Measurements from ENCODE around the gene KLF15. TPM values are rescaled to one million over a fixed set of nuclear protein-coding genes. Genes with fewer than 3 reads are reported as not detected.

KLF15 gene
- polyA plus RNA-seq, 1 donor from 2014 or later: 0.46 TPM

GRCh38 chr3:126342211-126342610 lies 15.0 kb downstream of the KLF15 start:
- Histone ChIP-seq H3K4me3 (ENCODE audit: low read length) (no peak overlapping the region), H3K9me2 (ENCODE audit: insufficient read depth, low read length) (no peaks in the 10 kb centered on the region), H3K79me2 (replicated peaks; ENCODE audit: insufficient read depth, low read length) (no peaks in the 10 kb centered on the region), H3K27me3 (ENCODE audit: insufficient read depth, low read depth, low read length) (no peaks in the 10 kb centered on the region), H2AFZ (ENCODE audit: low read depth, low read length) (no peak overlapping the region), H3K9ac (ENCODE audit: low read length) (no peak overlapping the region), H4K20me1 (ENCODE audit: insufficient read depth) (no peaks in the 10 kb centered on the region), H3F3A (ENCODE audit: insufficient read depth, low read length, poor library complexity, severe bottlenecking) (no peaks in the 10 kb centered on the region), H3K27ac (ENCODE audit: low read length) (no peak overlapping the region), H3K36me3 (ENCODE audit: insufficient read depth, low read length) (no peaks in the 10 kb centered on the region), H3K4me2 (ENCODE audit: low read length) (no peak overlapping the region), H3K9me3 (ENCODE audit: low read length) (no peaks in the 10 kb centered on the region)
- no peak for TF ChIP-seq MXI1 (conservative IDR thresholded peaks at IDR 0.05; ENCODE audit: poor library complexity, severe bottlenecking)
- TF ChIP-seq TAF1 (IDR thresholded peaks at IDR 0.05; ENCODE audit: low read depth): no peak
- TF ChIP-seq EZH2 (IDR thresholded peaks at IDR 0.05; ENCODE audit: borderline replicate concordance, insufficient read depth, low read length, poor library complexity, severe bottlenecking): no peak
- TF ChIP-seq REST (IDR thresholded peaks at IDR 0.05; ENCODE audit: borderline replicate concordance): no peak
- no peak for TF ChIP-seq RAD21 (conservative IDR thresholded peaks at IDR 0.05)
- no peak for TF ChIP-seq SMC3 (conservative IDR thresholded peaks at IDR 0.05; ENCODE audit: poor library complexity)
- no peak for TF ChIP-seq EP300 (conservative IDR thresholded peaks at IDR 0.05; ENCODE audit: poor library complexity, severe bottlenecking)
- no peak for TF ChIP-seq CTCF (IDR thresholded peaks at IDR 0.05; ENCODE audit: poor library complexity, severe bottlenecking)
- TF ChIP-seq POLR2AphosphoS5 (IDR thresholded peaks at IDR 0.05): no peak

- H3K27me3 ChIP-seq (ENCODE audit: insufficient read depth, low read depth, low read length): no peaks in the 10 kb centered on the region
- H4K20me1 ChIP-seq (ENCODE audit: insufficient read depth): no peaks in the 10 kb centered on the region
- no peak overlapping the region for H2AFZ ChIP-seq (ENCODE audit: low read depth, low read length)
- H3K9ac ChIP-seq (ENCODE audit: low read length): no peak overlapping the region
- H3K79me2 ChIP-seq (replicated peaks; ENCODE audit: insufficient read depth, low read length): no peaks in the 10 kb centered on the region
- no peaks in the 10 kb centered on the region for H3K36me3 ChIP-seq (ENCODE audit: insufficient read depth, low read length)
- no peak overlapping the region for H3K4me3 ChIP-seq (ENCODE audit: low read length)
- TF ChIP-seq MXI1 (conservative IDR thresholded peaks at IDR 0.05; ENCODE audit: poor library complexity, severe bottlenecking) (no peak), TAF1 (IDR thresholded peaks at IDR 0.05; ENCODE audit: low read depth) (no peak), CTCF (IDR thresholded peaks at IDR 0.05; ENCODE audit: poor library complexity, severe bottlenecking) (no peak), EZH2 (IDR thresholded peaks at IDR 0.05; ENCODE audit: borderline replicate concordance, insufficient read depth, low read length, poor library complexity, severe bottlenecking) (no peak)
- no peaks in the 10 kb centered on the region for H3K9me3 ChIP-seq (ENCODE audit: low read length)
- H3K4me2 ChIP-seq (ENCODE audit: low read length): no peak overlapping the region
- H3F3A ChIP-seq (ENCODE audit: insufficient read depth, low read length, poor library complexity, severe bottlenecking): no peaks in the 10 kb centered on the region
- no peaks in the 10 kb centered on the region for H3K9me2 ChIP-seq (ENCODE audit: insufficient read depth, low read length)
- H3K27ac ChIP-seq (ENCODE audit: low read length): no peak overlapping the region
Observed at GRCh38 chr3:126341755-126342150, 15.5 kb downstream of the KLF15 start.

Measured in neural cell (in vitro differentiated cells).